NCI-H187 treated with DMSO at 0.1 percent for 48 hours (cell line): ENCODE measurements around the gene PACSIN1.

Experiments used
- DNase-seq: peaks from one replicate; lab custom pipeline; 2025; lab: John Stamatoyannopoulos, UW

PACSIN1 gene

DNA sequence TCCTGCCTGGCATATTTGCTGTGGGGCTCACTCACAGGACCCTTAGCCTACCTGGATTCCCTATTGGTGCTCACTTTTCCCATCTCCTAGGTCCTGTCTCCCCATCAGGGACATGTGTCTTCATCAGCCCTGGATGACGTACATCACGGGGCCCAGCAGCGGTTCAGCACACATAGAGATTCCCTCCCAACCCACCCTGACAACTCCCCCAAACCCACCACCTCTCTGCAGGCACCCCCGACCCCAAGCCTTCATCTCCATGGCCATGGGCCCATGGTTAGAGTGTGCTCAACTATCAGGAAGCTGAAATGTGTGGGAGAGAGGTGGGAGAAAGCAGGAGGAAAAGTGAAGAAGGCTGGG, 115.7 kb downstream of the PACSIN1 start:
- DNase-seq = no peak

DNA sequence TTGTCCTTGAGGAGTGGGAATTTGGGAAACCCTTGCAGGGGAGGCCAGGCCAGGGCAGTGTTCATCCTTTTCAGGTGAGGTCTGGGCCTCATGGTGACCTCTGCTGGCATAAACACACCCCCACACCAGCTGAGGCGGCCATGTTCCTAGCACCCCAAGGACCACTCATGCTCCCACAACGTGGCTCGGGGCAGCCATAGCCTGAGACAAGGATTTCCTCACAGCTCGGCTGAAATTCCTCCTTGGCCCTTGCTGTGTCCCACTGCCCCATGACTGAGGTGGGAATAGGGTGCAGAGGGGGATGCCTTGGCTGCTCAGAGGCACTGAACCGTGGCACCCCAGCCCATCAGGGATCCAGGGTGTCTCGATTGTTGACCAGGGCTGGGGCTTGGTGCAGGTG, 117.6 kb downstream of the PACSIN1 start:
- DNase-seq = no peak

DNA sequence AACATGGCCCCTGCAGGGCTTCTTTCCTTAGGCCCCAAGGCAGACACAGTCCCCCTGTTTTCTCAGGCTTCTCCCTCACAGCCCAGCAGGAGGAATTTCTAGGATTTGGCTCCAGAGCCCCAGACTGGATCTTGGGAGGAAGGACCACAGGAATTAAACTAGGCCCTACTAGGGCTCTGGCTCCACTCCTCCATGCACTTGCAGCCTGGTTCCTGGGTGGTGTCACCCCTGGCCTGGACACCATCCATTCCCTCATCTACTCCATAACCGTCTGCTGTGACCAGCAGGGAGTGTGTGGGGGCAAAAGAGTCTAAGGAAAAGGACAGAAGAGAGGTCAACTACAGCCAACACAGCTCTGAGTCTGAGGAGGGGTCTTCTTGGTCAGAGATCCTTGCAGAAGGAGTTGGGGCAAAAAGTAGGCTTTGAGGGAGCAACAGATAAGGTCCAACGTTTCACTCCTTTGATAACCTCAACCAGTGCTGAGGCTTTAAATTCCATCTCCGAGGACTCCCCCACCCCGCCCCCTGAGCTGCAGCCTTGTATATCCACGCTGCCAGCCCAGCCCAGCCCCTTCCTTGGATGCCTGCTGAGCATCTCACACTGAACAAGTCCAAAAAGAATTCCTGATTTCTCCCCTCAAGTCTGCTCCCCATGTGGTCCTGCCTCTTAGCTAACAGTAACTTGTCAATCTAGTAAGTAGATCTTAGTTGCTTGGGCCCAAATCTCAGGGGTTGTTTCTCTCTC, 118.2 kb downstream of the PACSIN1 start:
- DNase-seq = no peak

DNA sequence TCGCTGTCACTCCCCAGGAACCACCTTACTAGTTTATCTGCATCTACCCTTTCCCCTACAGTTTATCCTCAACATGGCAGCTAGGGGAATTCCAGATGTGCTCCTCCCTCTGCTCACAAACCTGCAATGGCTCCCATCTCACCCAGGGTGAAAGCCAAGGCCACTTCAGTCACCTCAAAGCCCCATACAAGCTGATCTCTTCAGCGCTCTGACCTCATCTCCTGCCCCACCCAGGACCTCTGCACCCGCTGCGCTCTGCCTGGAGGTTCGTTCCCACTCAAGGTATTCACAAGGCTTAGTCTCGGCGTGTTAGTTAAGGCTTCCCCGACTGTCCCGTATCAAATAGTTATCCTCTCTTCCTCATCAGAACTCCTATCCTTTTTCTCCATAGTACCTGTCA, 118.8 kb downstream of the PACSIN1 start:
- no peak for DNase-seq
